Stimulated activated CD4-positive, alpha-beta T cell treated with anti-CD3 and anti-CD28 coated beads, Interleukin-1b, Interleukin-23, amount 100 ng/mL, for 24 hours (primary cell): ENCODE measurements around the gene UGT1A9.
"Not testable (repeated sequence)": the region's sequence is repeated elsewhere in the genome, so short reads cannot be mapped to it uniquely, and the experiment has no call there.

ENCODE experiments used
- DNase-seq, 4 experiments: peaks; one replicate each; pipeline ENCODE4 v3.0.0-alpha.2; 2020; ENCODE audit warnings: low read depth in 4 of 4, low spot score in 1 of 4

The UGT1A9 gene

GRCh38 chr2:233680361-233681045, 8.8 kb downstream of the UGT1A9 start:
- DNase-seq, result no peak

- no peak for DNase-seq
Observed at GRCh38 chr2:233681521-233682099, 9.9 kb downstream of the UGT1A9 start, which contains the start of gene UGT1A7. TSS of gene UGT1A7 (plus strand) at chr2:233681901. CDS start at chr2:233681938, 37 bp downstream.

- DNase-seq, result no peak
Observed at GRCh38 chr2:233684640-233685039, 12.9 kb downstream of the UGT1A9 start.

- no peak for DNase-seq
Observed at GRCh38 chr2:233686928-233687327, 15.2 kb downstream of the UGT1A9 start.

GRCh38 chr2:233688341-233688740, 16.6 kb downstream of the UGT1A9 start:
- no peak for DNase-seq

- no peak for DNase-seq
Observed at GRCh38 chr2:233689031-233689430, 17.3 kb downstream of the UGT1A9 start.

GRCh38 chr2:233689501-233689900, 17.8 kb downstream of the UGT1A9 start:
- DNase-seq, result no peak

- no peak for DNase-seq
Observed at GRCh38 chr2:233690444-233690843, 18.7 kb downstream of the UGT1A9 start.

GRCh38 chr2:233691443-233692433, 20.0 kb downstream of the UGT1A9 start:
- DNase-seq, result no peak

- no peak for DNase-seq
Observed at GRCh38 chr2:233692648-233693047, 20.9 kb downstream of the UGT1A9 start, which contains the start of gene UGT1A6. TSS of gene UGT1A6 (plus strand) at chr2:233692890. CDS start at chr2:233693005, 115 bp downstream.

GRCh38 chr2:233693963-233694362, 22.3 kb downstream of the UGT1A9 start:
- DNase-seq, result no peak

GRCh38 chr2:233698740-233699139, 27.0 kb downstream of the UGT1A9 start:
- no peak for DNase-seq

GRCh38 chr2:233699424-233700027, 27.8 kb downstream of the UGT1A9 start:
- DNase-seq, result no peak

GRCh38 chr2:233700028-233700635, 28.4 kb downstream of the UGT1A9 start:
- no peak for DNase-seq

- not testable (repeated sequence) for DNase-seq
Observed at GRCh38 chr2:233700842-233701241, 29.1 kb downstream of the UGT1A9 start.

GRCh38 chr2:233702238-233702637, 30.5 kb downstream of the UGT1A9 start:
- no peak for DNase-seq

- no peak for DNase-seq
Observed at GRCh38 chr2:233705911-233706506, 34.3 kb downstream of the UGT1A9 start.

- DNase-seq, result no peak
Observed at GRCh38 chr2:233706720-233707119, 35.0 kb downstream of the UGT1A9 start.

GRCh38 chr2:233707940-233708644, 36.4 kb downstream of the UGT1A9 start:
- no peak for DNase-seq

- no peak for DNase-seq
Observed at GRCh38 chr2:233708942-233709341, 37.2 kb downstream of the UGT1A9 start.
